Right atrium auricular region (tissue), 2 donors: Measurements from ENCODE around the gene TANGO2. TPM values are rescaled to one million over a fixed set of nuclear protein-coding genes. Genes with fewer than 3 reads are reported as not detected.
A peak's percentile ranks its signal among the peaks of the same experiment; 100 is the strongest.

Experiments
- DNase-seq: peaks from one replicate; pipeline ENCODE4 v3.0.0-alpha.2; 2019; ENCODE audit warnings: low spot score
- H3K27ac ChIP-seq, 2 donors: fragments of 200-600 bp; sonication (generic); 1 replicate in 1 of 2; 2 replicates in 1 of 2; pipeline ENCODE4 v1.5.1; 2016 to 2019
- H3K27me3 ChIP-seq, 2 donors: fragments of 200-600 bp; sonication (generic); one replicate each; pipeline versions ENCODE4 v1.5.1 to v1.6.0; 2017 to 2019
- H3K36me3 ChIP-seq: fragments of 200-600 bp; sonication (generic); one replicate; pipeline ENCODE4 v1.5.1; 2016
- H3K4me1 ChIP-seq, 2 donors: fragments of 200-600 bp; sonication (generic); one replicate each; pipeline versions ENCODE4 v1.5.1 to v1.6.0; 2017 to 2019
- H3K4me3 ChIP-seq, 2 donors: fragments of 200-600 bp; sonication (generic); 1 replicate in 1 of 2; 2 replicates in 1 of 2; pipeline ENCODE4 v1.5.1; 2017 to 2019; ENCODE audit warnings: mild to moderate bottlenecking in 1 of 2, moderate library complexity in 1 of 2
- H3K9me3 ChIP-seq, 2 donors: fragments of 200-600 bp; sonication (generic); one replicate each; pipeline ENCODE4 v1.5.1; 2019
- CTCF ChIP-seq, 2 donors: fragments of 200-600 bp; sonication (generic); IDR thresholded peaks; one replicate each; pipeline ENCODE4 v1.5.1; 2019; ENCODE audit warnings: antibody characterized with exemption in 2 of 2
- microRNA counts, 2 donors: library from miRNA; unstranded; fragments of <30 nt; microRNA quantifications; one replicate each; lab custom pipeline; 2016 to 2017
- microRNA-seq, 2 donors: library from miRNA; unstranded; fragments of <30 nt; microRNA quantifications; one replicate each; pipeline ENCODE4, GENCODE V29; 2016 to 2017; ENCODE audit warnings: borderline number of aligned reads in 2 of 2, borderline replicate concordance in 1 of 2
- total RNA-seq, 2 donors: library from RNA; depleted of rRNA; stranded (reverse); fragments of >200 nt; gene quantifications; one replicate each; pipeline ENCODE4 v1.1.0, GENCODE V29; 2016

Gene TANGO2
- total RNA-seq, 2 donors from 2014 or later: 95.2 to 101 TPM

- Histone ChIP-seq H3K27me3 (no peaks in the 10 kb centered on the region), H3K4me3 (peak overlapping the region; percentile 91), H3K36me3 (peaks cover 54% of the 10 kb centered on the region), H3K9me3 (no peaks in the 10 kb centered on the region), H3K27ac (peak overlapping the region; percentile 88 to 93), H3K4me1 (peaks cover 0 to 49% of the 10 kb centered on the region in 2 donors)
- TF ChIP-seq CTCF (IDR thresholded peaks at IDR 0.05): no peak
- no peak for DNase-seq
Observed at GRCh38 chr22:20116376-20116950, 95.6 kb downstream of the TANGO2 start.

MicroRNAs encoded within 50 kb of the gene (microRNA counts, 767-probe panel; counts per million panel counts)
- microRNA hsa-miR-1306-3p (lab: Ali Mortazavi, UCI) (0 to 31.0 counts per million in 2 donors), microRNA hsa-miR-185-5p (lab: Ali Mortazavi, UCI) (3,108 to 6,495 counts per million in 2 donors)

Small RNA genes lying within 50 kb of the gene (microRNA-seq; reads per million reads assigned to microRNA genes)
- 1,234 to 1,679 reads per million in 2 donors for gene MIR185
- 0 reads per million in 2 donors for gene MIR6816

Other genes with a start within 250 kb of the TANGO2 start
- gene GNB1L, start 166.2 kb upstream of the TANGO2 start, total RNA-seq: 1 to 10 TPM; 2.6 to 4.7 TPM
- gene RTL10, start 166.2 kb upstream of the TANGO2 start, total RNA-seq: 1 to 10 TPM; 7.9 to 8.1 TPM
- 100 to 1,000 TPM; 142 to 195 TPM for gene COMT, start 79.3 kb upstream of the TANGO2 start, total RNA-seq
- gene TXNRD2, start 79.3 kb upstream of the TANGO2 start, total RNA-seq: 10 to 100 TPM; 16.2 to 18.4 TPM
- gene ARVCF, start 4.3 kb upstream of the TANGO2 start, total RNA-seq: 10 to 100 TPM; 16.7 to 35.8 TPM
- 10 to 100 TPM in 1 of 2 donors, 1 to 10 TPM in 1; 8.3 to 12.1 TPM for gene DGCR8, start 59.1 kb downstream of the TANGO2 start, total RNA-seq
- 10 to 100 TPM; 63.6 to 96.5 TPM for gene RANBP1, start 95.0 kb downstream of the TANGO2 start, total RNA-seq
- gene TRMT2A, start 96.1 kb downstream of the TANGO2 start, total RNA-seq: 10 to 100 TPM; 16.0 to 17.6 TPM
- gene ZDHHC8, start 110.7 kb downstream of the TANGO2 start, total RNA-seq: 10 to 100 TPM; 13.5 to 16.6 TPM
- under 1 TPM in 1 of 2 donors, not detected in 1; 0.43 TPM for gene CCDC188, start 129.9 kb downstream of the TANGO2 start, total RNA-seq
- gene RTN4R, start 247.2 kb downstream of the TANGO2 start, total RNA-seq: 1 to 10 TPM; 1.0 to 2.0 TPM